Type B pancreatic cell (in vitro differentiated cells): Measurements from ENCODE around the gene DHRS7. TPM values are rescaled to one million over a fixed set of nuclear protein-coding genes. Genes with fewer than 3 reads are reported as not detected.

Source experiments
- DNase-seq: peaks from one replicate; pipeline ENCODE4 v3.0.0; 2021; ENCODE audit warnings: mixed read lengths; ENCODE audit not compliant: unreplicated experiment; ENCODE audit errors: extremely low spot score
- H3K27ac Mint-ChIP-seq: 2 replicates; pipeline ENCODE4 v1.8.0; 2021; ENCODE audit warnings: mild to moderate bottlenecking, mixed read lengths
- H3K27me3 Mint-ChIP-seq: 2 replicates; pipeline ENCODE4 v1.8.0; 2021; ENCODE audit warnings: mixed read lengths
- H3K36me3 Mint-ChIP-seq: 2 replicates; pipeline ENCODE4 v1.8.0; 2021; ENCODE audit warnings: mixed read lengths
- H3K4me1 Mint-ChIP-seq: one replicate; pipeline ENCODE4 v1.8.0; 2021; ENCODE audit warnings: mixed read lengths; ENCODE audit not compliant: unreplicated experiment
- H3K4me3 Mint-ChIP-seq: 2 replicates; pipeline ENCODE4 v1.8.0; 2021; ENCODE audit warnings: mild to moderate bottlenecking, mixed read lengths
- H3K9me3 Mint-ChIP-seq: 2 replicates; pipeline ENCODE4 v1.8.0; 2021; ENCODE audit warnings: mixed read lengths
- CTCF ChIP-seq: fragments of 200-600 bp; sonication (generic); conservative IDR thresholded peaks from 2 replicates; pipeline ENCODE4 v1.5.0; 2021; ENCODE audit warnings: antibody characterized with exemption, mild to moderate bottlenecking
- total RNA-seq: library from RNA; stranded (reverse); gene quantifications from 2 replicates; pipeline ENCODE4 v1.2.1, GENCODE V29; 2021; ENCODE audit warnings: low replicate concordance

Gene DHRS7
- total RNA-seq, 1 donor from 2014 or later: 57.3 TPM

- Mint-ChIP-seq H3K9me3 (no peaks in the 10 kb centered on the region), H3K4me1 (peaks cover 10% of the 10 kb centered on the region), H3K4me3 (no peak overlapping the region), H3K36me3 (peaks cover 36% of the 10 kb centered on the region), H3K27ac (no peak overlapping the region), H3K27me3 (no peaks in the 10 kb centered on the region)
- DNase-seq: no peak
- no peak for TF ChIP-seq CTCF
Observed at GRCh38 chr14:60154671-60155070, 10.5 kb downstream of the DHRS7 start.

GRCh38 chr14:60153991-60154390, 11.2 kb downstream of the DHRS7 start:
- no peak for TF ChIP-seq CTCF
- H3K27me3 Mint-ChIP-seq: no peaks in the 10 kb centered on the region
- no peak overlapping the region for H3K27ac Mint-ChIP-seq

GRCh38 chr14:60151715-60152114, 13.5 kb downstream of the DHRS7 start:
- DNase-seq: no peak
- H3K27ac Mint-ChIP-seq: no peak overlapping the region
- H3K4me1 Mint-ChIP-seq: peaks cover 8% of the 10 kb centered on the region
- H3K36me3 Mint-ChIP-seq: peaks cover 41% of the 10 kb centered on the region
- no peaks in the 10 kb centered on the region for H3K27me3 Mint-ChIP-seq
- H3K9me3 Mint-ChIP-seq: no peaks in the 10 kb centered on the region
- no peak overlapping the region for H3K4me3 Mint-ChIP-seq
- no peak for TF ChIP-seq CTCF

More at GRCh38 chr14:60153991-60154390, 11.2 kb downstream of the DHRS7 start:
- Mint-ChIP-seq H3K4me1 (peaks cover 8% of the 10 kb centered on the region), H3K36me3 (peaks cover 43% of the 10 kb centered on the region), H3K4me3 (no peak overlapping the region), H3K9me3 (no peaks in the 10 kb centered on the region)
- no peak for DNase-seq

- no peak for DNase-seq
- H3K9me3 Mint-ChIP-seq: no peaks in the 10 kb centered on the region
- H3K27ac Mint-ChIP-seq: no peak overlapping the region
Observed at GRCh38 chr14:60134702-60135101, 30.5 kb downstream of the DHRS7 start.

GRCh38 chr14:60133487-60133886, 31.7 kb downstream of the DHRS7 start:
- no peaks in the 10 kb centered on the region for H3K9me3 Mint-ChIP-seq
- H3K27me3 Mint-ChIP-seq: no peaks in the 10 kb centered on the region
- TF ChIP-seq CTCF: no peak
- H3K36me3 Mint-ChIP-seq: peaks cover 47% of the 10 kb centered on the region
- no peak overlapping the region for H3K4me3 Mint-ChIP-seq
- no peak overlapping the region for H3K27ac Mint-ChIP-seq
- no peaks in the 10 kb centered on the region for H3K4me1 Mint-ChIP-seq
- DNase-seq: no peak

More at GRCh38 chr14:60134702-60135101, 30.5 kb downstream of the DHRS7 start:
- Mint-ChIP-seq H3K4me1 (no peaks in the 10 kb centered on the region), H3K36me3 (peaks cover 42% of the 10 kb centered on the region), H3K27me3 (no peaks in the 10 kb centered on the region), H3K4me3 (no peak overlapping the region)
- TF ChIP-seq CTCF: no peak

GRCh38 chr14:60125918-60126317, 39.3 kb downstream of the DHRS7 start:
- H3K9me3 Mint-ChIP-seq: no peaks in the 10 kb centered on the region
- DNase-seq: no peak
- TF ChIP-seq CTCF: no peak
- peaks cover 58% of the 10 kb centered on the region for H3K36me3 Mint-ChIP-seq
- H3K27me3 Mint-ChIP-seq: no peaks in the 10 kb centered on the region
- no peak overlapping the region for H3K4me3 Mint-ChIP-seq
- no peak overlapping the region for H3K27ac Mint-ChIP-seq
- H3K4me1 Mint-ChIP-seq: no peaks in the 10 kb centered on the region
